ENCODE measurements around the gene HPSE2. TPM values are rescaled to one million over a fixed set of nuclear protein-coding genes. Genes with fewer than 3 reads are reported as not detected.

The HPSE2 gene
- total and polyA plus RNA-seq, 8 donors, result 0.58 to 15.8 (median 2.0) TPM

DNA sequence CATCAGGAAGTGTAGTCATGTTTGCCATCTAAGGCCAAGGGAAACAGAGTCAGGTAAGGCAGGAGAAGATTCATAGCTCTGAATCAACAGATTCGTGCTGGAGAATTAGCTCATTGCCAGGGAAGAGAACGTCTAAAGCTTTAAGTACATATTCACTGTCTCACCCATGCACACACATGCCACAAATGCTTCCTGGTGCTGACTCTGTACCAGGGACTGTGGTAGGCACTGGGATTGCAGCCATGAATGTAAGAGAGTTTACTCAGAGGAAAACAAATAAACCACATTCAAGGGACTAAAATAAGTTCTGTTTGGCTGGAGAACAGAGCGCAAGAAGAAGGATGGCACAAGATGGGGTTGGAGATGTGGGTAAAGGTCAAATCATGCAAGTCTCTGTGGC, 699.1 kb downstream of the HPSE2 start:
- DNase-seq, result peak in 1 of 2 donors; percentile 14

DNA sequence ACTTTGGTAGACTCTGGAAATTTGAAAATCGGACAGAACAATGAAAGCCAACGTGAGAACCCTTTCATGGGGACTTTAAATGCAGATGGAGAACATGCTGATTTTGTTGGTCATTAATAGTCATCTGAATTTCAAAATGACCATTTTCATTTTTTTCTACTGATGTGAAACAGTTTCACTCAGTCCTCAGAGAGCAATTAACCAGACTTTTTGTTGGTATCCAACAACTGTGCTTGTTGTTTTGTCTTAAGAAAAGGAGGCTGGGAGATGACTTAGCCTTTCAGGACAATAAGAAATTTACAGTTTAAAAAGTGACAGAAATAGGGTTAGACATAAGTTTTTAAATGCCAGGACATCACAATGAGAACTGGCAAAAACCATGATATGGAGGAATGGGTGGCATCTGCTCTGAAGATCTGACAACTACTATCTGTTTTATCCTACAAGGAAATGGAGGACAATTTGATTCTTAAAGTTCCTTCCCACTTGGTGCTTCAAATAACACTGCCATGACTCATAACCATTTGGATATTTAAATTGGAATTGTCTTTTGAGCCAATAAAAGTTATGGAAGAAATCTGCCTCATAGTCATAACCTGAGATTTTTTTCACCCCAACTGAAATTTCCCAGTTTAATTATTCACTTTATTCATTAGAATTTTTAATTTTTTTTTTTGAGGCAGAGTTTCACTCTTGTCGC, 701.8 kb downstream of the HPSE2 start:
- no peak for DNase-seq
- WGBS, 5 donors, result 83 to 89% (median 86%) methylated on average over 3 of the region's 3 CpGs
- no peak for TF ChIP-seq POLR2A (IDR thresholded peaks at IDR 0.05)
- TF ChIP-seq, protein P1, sequence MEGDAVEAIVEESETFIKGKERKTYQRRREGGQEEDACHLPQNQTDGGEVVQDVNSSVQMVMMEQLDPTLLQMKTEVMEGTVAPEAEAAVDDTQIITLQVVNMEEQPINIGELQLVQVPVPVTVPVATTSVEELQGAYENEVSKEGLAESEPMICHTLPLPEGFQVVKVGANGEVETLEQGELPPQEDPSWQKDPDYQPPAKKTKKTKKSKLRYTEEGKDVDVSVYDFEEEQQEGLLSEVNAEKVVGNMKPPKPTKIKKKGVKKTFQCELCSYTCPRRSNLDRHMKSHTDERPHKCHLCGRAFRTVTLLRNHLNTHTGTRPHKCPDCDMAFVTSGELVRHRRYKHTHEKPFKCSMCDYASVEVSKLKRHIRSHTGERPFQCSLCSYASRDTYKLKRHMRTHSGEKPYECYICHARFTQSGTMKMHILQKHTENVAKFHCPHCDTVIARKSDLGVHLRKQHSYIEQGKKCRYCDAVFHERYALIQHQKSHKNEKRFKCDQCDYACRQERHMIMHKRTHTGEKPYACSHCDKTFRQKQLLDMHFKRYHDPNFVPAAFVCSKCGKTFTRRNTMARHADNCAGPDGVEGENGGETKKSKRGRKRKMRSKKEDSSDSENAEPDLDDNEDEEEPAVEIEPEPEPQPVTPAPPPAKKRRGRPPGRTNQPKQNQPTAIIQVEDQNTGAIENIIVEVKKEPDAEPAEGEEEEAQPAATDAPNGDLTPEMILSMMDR (IDR thresholded peaks at IDR 0.05), result no peak
- no peak for TF ChIP-seq POLR2AphosphoS5 (IDR thresholded peaks at IDR 0.05)
- no peak for TF ChIP-seq EP300 (IDR thresholded peaks at IDR 0.05)
- intact Hi-C loops (cut with DNase I; ENCODE audit: low total_unique reads), result no loop called here
- Histone ChIP-seq H3K27ac (no peak overlapping the region), H3K4me1 (peaks cover 0 to 5% (median 0%) of the 10 kb centered on the region in 4 donors), H3K36me3 (no peaks in the 10 kb centered on the region), H3K27me3 (no peaks in the 10 kb centered on the region), H3K9me3 (no peaks in the 10 kb centered on the region), H3K4me3 (no peak overlapping the region)

More for the DNA sequence above, 699.1 kb downstream of the HPSE2 start:
- Histone ChIP-seq H3K27ac (no peak overlapping the region), H3K9me3 (no peaks in the 10 kb centered on the region), H3K27me3 (no peaks in the 10 kb centered on the region), H3K4me1 (no peaks in the 10 kb centered on the region), H3K4me3 (no peak overlapping the region), H3K36me3 (no peaks in the 10 kb centered on the region)
- WGBS, 5 donors, result 31 to 46% (median 41%) methylated on average over 3 of the region's 3 CpGs
- TF ChIP-seq POLR2A (IDR thresholded peaks at IDR 0.05), result no peak
- TF ChIP-seq EP300 (IDR thresholded peaks at IDR 0.05), result no peak
- TF ChIP-seq, protein P1 (IDR thresholded peaks at IDR 0.05), result no peak
- no peak for TF ChIP-seq POLR2AphosphoS5 (IDR thresholded peaks at IDR 0.05)
- intact Hi-C loops (cut with DNase I; ENCODE audit: low total_unique reads), result no loop called here

DNA sequence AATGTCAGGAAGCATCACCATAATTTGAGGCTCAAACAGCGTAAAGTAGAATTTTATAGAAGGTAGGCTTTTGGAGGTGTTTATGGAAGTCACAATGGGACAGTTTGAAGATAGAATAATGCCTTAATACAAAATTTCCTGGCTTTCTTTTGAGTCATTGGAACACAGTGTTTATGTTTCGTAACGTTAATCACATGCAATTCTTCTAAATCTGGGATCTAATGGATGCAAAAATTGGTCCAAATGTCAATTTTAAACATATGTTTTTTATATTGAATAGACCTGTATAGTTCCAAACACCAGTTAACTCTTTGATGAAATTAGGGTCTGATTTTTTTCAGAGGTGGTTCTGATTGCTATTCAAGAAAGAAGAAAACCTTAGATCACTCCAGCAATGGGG, 702.4 kb downstream of the HPSE2 start:
- peaks cover 0 to 5% (median 0%) of the 10 kb centered on the region in 4 donors for H3K4me1 ChIP-seq
- no peaks in the 10 kb centered on the region for H3K9me3 ChIP-seq
- 60 to 64% (median 63%) methylated on average over 3 of the region's 3 CpGs for WGBS, 5 donors
- no peak overlapping the region for H3K4me3 ChIP-seq
- no peaks in the 10 kb centered on the region for H3K27me3 ChIP-seq
- DNase-seq, result no peak
- no peak overlapping the region for H3K27ac ChIP-seq
- intact Hi-C loops (cut with DNase I; ENCODE audit: low total_unique reads), result no loop called here
- TF ChIP-seq POLR2AphosphoS5 (IDR thresholded peaks at IDR 0.05) (no peak), POLR2A (IDR thresholded peaks at IDR 0.05) (no peak), EP300 (IDR thresholded peaks at IDR 0.05) (no peak)
- TF ChIP-seq, protein P1 (IDR thresholded peaks at IDR 0.05), result no peak
- no peaks in the 10 kb centered on the region for H3K36me3 ChIP-seq

DNA sequence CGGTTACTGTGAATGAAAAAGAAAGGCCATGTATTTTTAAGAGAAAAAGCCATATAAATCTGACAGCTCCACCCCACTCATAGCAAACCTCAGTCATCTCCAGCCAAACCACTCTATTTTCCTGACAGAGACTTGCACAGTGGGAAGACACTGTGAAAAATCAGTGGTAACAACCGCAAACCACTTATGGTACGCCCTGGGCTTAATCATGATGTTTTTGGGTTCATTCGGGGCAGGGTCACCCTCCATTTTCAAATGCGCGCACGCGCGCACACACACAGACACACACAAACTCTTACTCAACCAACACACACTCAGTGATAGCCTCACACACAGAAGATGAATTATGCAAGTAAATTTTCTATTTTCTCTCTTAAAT, 706.9 kb downstream of the HPSE2 start:
- H3K27ac ChIP-seq, result no peak overlapping the region
- 91 to 95% (median 94%) methylated on average over 9 of the region's 9 CpGs for WGBS, 5 donors
- TF ChIP-seq POLR2AphosphoS5 (IDR thresholded peaks at IDR 0.05), result no peak
- TF ChIP-seq POLR2A (IDR thresholded peaks at IDR 0.05), result no peak
- TF ChIP-seq EP300 (IDR thresholded peaks at IDR 0.05), result no peak
- TF ChIP-seq, protein P1 (IDR thresholded peaks at IDR 0.05), result no peak

More for the DNA sequence above, 706.9 kb downstream of the HPSE2 start:
- intact Hi-C loops (cut with DNase I; ENCODE audit: low total_unique reads), result no loop called here
- H3K4me3 ChIP-seq, result no peak overlapping the region
- H3K9me3 ChIP-seq, result no peaks in the 10 kb centered on the region
- no peaks in the 10 kb centered on the region for H3K27me3 ChIP-seq
- H3K4me1 ChIP-seq, result peaks cover 0 to 5% (median 0%) of the 10 kb centered on the region in 4 donors
- H3K36me3 ChIP-seq, result no peaks in the 10 kb centered on the region
- DNase-seq, result no peak
